K562 (cell line): ENCODE results near the gene TMEM242. TPM values are rescaled to one million over a fixed set of nuclear protein-coding genes. Genes with fewer than 3 reads are reported as not detected.

Experiments
- ATAC-seq: fragments of 200-7000 bp; cut with Tn5 transposase; 3 replicates; pipeline ENCODE4 v1.9.1; 2020; ENCODE audit warnings: moderate library complexity
- BruUV-seq: library from RNA; stranded (reverse); fragments of 400-500 nt; replicated peaks from 2 replicates; lab custom pipeline; 2021; lab: Mats Ljungman, UMichigan
- CTCF ChIA-PET: fragments of 300-600 bp; formaldehyde crosslinking; extraction: SDS; loops from one replicate; lab custom pipeline; 2021; ENCODE audit warnings: low intra/inter-chr PET ratio; lab: Yijun Ruan, JAX
- POLR2A ChIA-PET: fragments of 300-600, 350-650 bp; sonication (Branson Sonifier 250); formaldehyde crosslinking; extraction: SDS; loops from one replicate; lab custom pipeline; 2021; ENCODE audit warnings: antibody characterized with exemption, inconsistent platforms; lab: Yijun Ruan, JAX
- DNase-seq, 4 experiments: peaks; one replicate each; pipeline versions ENCODE4 v3.0.0 to v3.0.0-alpha.2; 2011 to 2018; ENCODE audit warnings: low spot score in 3 of 4, mixed read lengths in 3 of 4; ENCODE audit errors: extremely low read depth in 1 of 4
- FAIRE-seq: peaks from 2 replicates; lab custom pipeline; 2011; peaks lifted over from hg19 to GRCh38; lab: Jason Lieb, UNC
- H2AFZ ChIP-seq: 2 replicates; pipeline ENCODE4 v1.6.0; 2011; ENCODE audit warnings: low read depth, low read length, control low read depth, inconsistent platforms
- H3K27ac ChIP-seq: fragments of 200-600 bp; 3 replicates; pipeline ENCODE4 v1.8.0; 2011; ENCODE audit warnings: low read depth, mild to moderate bottlenecking, control low read depth, inconsistent platforms, low read length, moderate library complexity, mixed read lengths; ENCODE audit errors: extremely low read depth
- H3K27me3 ChIP-seq, 2 experiments: fragments of 300-600 bp in 1 of 2; 2 replicates in 1 of 2; 3 replicates in 1 of 2; pipeline versions ENCODE4 v1.6.0 to v1.8.0; 2011; ENCODE audit warnings: inconsistent platforms in 2 of 2, low read length in 2 of 2, mild to moderate bottlenecking in 1 of 2, mixed read lengths in 1 of 2, moderate library complexity in 1 of 2; ENCODE audit not compliant: control insufficient read depth in 2 of 2, insufficient read depth in 2 of 2
- H3K36me3 ChIP-seq: fragments of 300-600 bp; 3 replicates; pipeline ENCODE4 v1.8.0; 2011; ENCODE audit warnings: mild to moderate bottlenecking, low read length, inconsistent platforms; ENCODE audit not compliant: control insufficient read depth, insufficient read depth
- H3K4me1 ChIP-seq, 2 experiments: fragments of 200-600 bp in 1 of 2; replicated peaks in 1 of 2; 2 replicates in 1 of 2; 3 replicates in 1 of 2; pipeline versions ENCODE4 v1.5.1 to v1.8.0; 2011; ENCODE audit warnings: inconsistent platforms in 2 of 2, low read length in 2 of 2, mild to moderate bottlenecking in 1 of 2, mixed read lengths in 1 of 2, moderate library complexity in 1 of 2; ENCODE audit not compliant: control insufficient read depth in 2 of 2, insufficient read depth in 2 of 2
- H3K4me2 ChIP-seq: 2 replicates; pipeline ENCODE4 v1.6.1; 2011; ENCODE audit warnings: low read length, control low read depth, inconsistent platforms, mixed read lengths; ENCODE audit not compliant: insufficient read depth
- H3K4me3 ChIP-seq: fragments of 200-600 bp; sonication (generic), shearing (Covaris generic); 2 replicates; pipeline ENCODE4 v1.5.1; 2016; ENCODE audit warnings: control low read depth, inconsistent platforms
- H3K79me2 ChIP-seq: fragments of 200-600 bp; 3 replicates; pipeline ENCODE4 v1.8.0; 2011; ENCODE audit warnings: low read length, inconsistent platforms; ENCODE audit not compliant: control insufficient read depth, insufficient read depth
- H3K9ac ChIP-seq, 2 experiments: 2 replicates each; pipeline versions ENCODE4 v1.6.0 to v1.6.1; 2011; ENCODE audit warnings: low read depth in 2 of 2, low read length in 2 of 2, control low read depth in 1 of 2, inconsistent platforms in 1 of 2, mild to moderate bottlenecking in 1 of 2, mixed read lengths in 1 of 2; ENCODE audit not compliant: insufficient read depth in 1 of 2
- H3K9me1 ChIP-seq: one replicate; pipeline ENCODE4 v1.6.0; 2011; ENCODE audit warnings: inconsistent platforms, mild to moderate bottlenecking, low read length, moderate library complexity; ENCODE audit not compliant: control insufficient read depth, insufficient read depth
- H3K9me3 ChIP-seq: replicated peaks from 2 replicates; pipeline ENCODE4 v1.5.1; 2011; ENCODE audit warnings: low read depth, low read length, inconsistent platforms; ENCODE audit not compliant: control insufficient read depth, insufficient read depth
- H4K20me1 ChIP-seq: replicated peaks from 2 replicates; pipeline ENCODE4 v1.6.1; 2011; ENCODE audit warnings: low read length, inconsistent platforms, mixed read lengths; ENCODE audit not compliant: control insufficient read depth, insufficient read depth
- DEAF1 ChIP-seq: fragments of 450-650 bp; formaldehyde crosslinking; IDR thresholded peaks from 2 replicates; pipeline ENCODE4 v1.4.0; 2020; ENCODE audit warnings: mild to moderate bottlenecking, moderate library complexity
- FOXK2 ChIP-seq, 2 experiments: fragments of 450-650 bp; IDR thresholded peaks in 1 of 2; conservative IDR thresholded peaks in 1 of 2; 2 replicates each; pipeline ENCODE4 v1.6.1; 2016; ENCODE audit warnings: low read depth in 2 of 2, mild to moderate bottlenecking in 1 of 2
- FOXO4 ChIP-seq: fragments of 450-650 bp; formaldehyde crosslinking; IDR thresholded peaks from 2 replicates; pipeline ENCODE4 v1.4.0; 2020; ENCODE audit warnings: mild to moderate bottlenecking, moderate library complexity
- LCOR ChIP-seq: sonication (generic); formaldehyde crosslinking; IDR thresholded peaks from 2 replicates; pipeline ENCODE4 v1.8.0; 2022; ENCODE audit warnings: mild to moderate bottlenecking, missing genetic modification reagents
- LEF1 ChIP-seq: fragments of 450-650 bp; IDR thresholded peaks from 2 replicates; pipeline ENCODE4 v1.6.1; 2016; ENCODE audit warnings: mild to moderate bottlenecking
- MCM2 ChIP-seq: fragments of 450-650 bp; IDR thresholded peaks from 2 replicates; pipeline ENCODE4 v1.6.1; 2017; ENCODE audit warnings: low read depth, mild to moderate bottlenecking
- MTA2 ChIP-seq: fragments of 450-650 bp; IDR thresholded peaks from 2 replicates; pipeline ENCODE4 v1.6.1; 2016; ENCODE audit warnings: low read depth
- MYBL2 ChIP-seq, 2 experiments: fragments of 450-650 bp in 1 of 2; sonication (generic) in 1 of 2; formaldehyde crosslinking in 1 of 2; IDR thresholded peaks; 2 replicates each; pipeline versions ENCODE4 v1.6.1 to v1.8.1; 2017 to 2022; ENCODE audit warnings: borderline replicate concordance in 1 of 2, inconsistent platforms in 1 of 2, low read depth in 1 of 2, mild to moderate bottlenecking in 1 of 2, missing genetic modification reagents in 1 of 2, moderate library complexity in 1 of 2
- NFRKB ChIP-seq: fragments of 450-650 bp; IDR thresholded peaks from 2 replicates; pipeline ENCODE4 v1.6.1; 2016; ENCODE audit warnings: low read depth
- PKNOX1 ChIP-seq: fragments of 450-650 bp; IDR thresholded peaks from 2 replicates; pipeline ENCODE4 v1.6.1; 2016
- POLR2AphosphoS2 ChIP-seq: IDR thresholded peaks from 2 replicates; pipeline ENCODE4 v1.6.1; 2012; ENCODE audit warnings: low read length, improper control_type of control experiment
- PYGO2 ChIP-seq: fragments of 450-650 bp; IDR thresholded peaks from 2 replicates; pipeline ENCODE4 v1.6.1; 2016; ENCODE audit warnings: mild to moderate bottlenecking, missing genetic modification characterization, moderate library complexity, missing compliant biosample characterization
- RBM15 ChIP-seq: fragments of 200-400 bp; formaldehyde crosslinking; IDR thresholded peaks from 2 replicates; pipeline ENCODE4 v1.6.1; 2018; ENCODE audit warnings: mild to moderate bottlenecking, low read length, moderate library complexity; ENCODE audit not compliant: insufficient read depth
- SIRT6 ChIP-seq: IDR thresholded peaks from one replicate; pipeline ENCODE4 v1.6.1; 2012; ENCODE audit warnings: low read depth, mild to moderate bottlenecking, control low read depth, inconsistent platforms, low read length, moderate library complexity
- SREBF2 ChIP-seq: sonication (generic); formaldehyde crosslinking; IDR thresholded peaks from 2 replicates; pipeline ENCODE4 v1.4.0; 2020; ENCODE audit warnings: mild to moderate bottlenecking, missing genetic modification reagents
- ZNF444 ChIP-seq: fragments of 250-450 bp; sonication (Bioruptor Pico); IDR thresholded peaks from 2 replicates; pipeline ENCODE4 v1.4.0; 2020; ENCODE audit warnings: mild to moderate bottlenecking, moderate library complexity
- ZNF589 ChIP-seq: fragments of 200-800 bp; sonication (Bioruptor generic); IDR thresholded peaks from 2 replicates; pipeline ENCODE4 v1.6.1; 2016; ENCODE audit warnings: low read depth, missing genetic modification characterization, missing compliant biosample characterization
- ZNF717 ChIP-seq: fragments of 250-450 bp; sonication (Bioruptor Pico); IDR thresholded peaks from 2 replicates; pipeline ENCODE4 v1.5.0; 2021
- WGBS: fragments of 100-300 bp; shearing (Covaris generic); methylation state at CpG from one replicate; pipeline ENCODE4 v1.1.6; 2016; ENCODE audit warnings: low coverage, mixed read lengths; ENCODE audit not compliant: insufficient coverage; ENCODE audit errors: missing lambda C conversion rate; 5-methylcytosine and 5-hydroxymethylcytosine counted together
- in situ Hi-C: fragments of 300-500 bp; cut with MboI; formaldehyde crosslinking; loops from 4 replicates; pipeline ENCODE4 v1.15.0; 2018; ENCODE audit warnings: inconsistent platforms, mixed read lengths
- intact Hi-C: fragments of 100-400 bp; cut with micrococcal nuclease; formaldehyde crosslinking; loops from 2 replicates; pipeline ENCODE4 v1.14.2; 2022
- polyA plus RNA-seq, 8 experiments: library from polyadenylated mRNA; depleted of rRNA in 4 of 8; stranded (reverse) in 5 of 8; unstranded in 3 of 8; fragments of >200 nt; fragmentation: Nextera tagmentation in 2 of 8; fragmentation: Illumina TruSeq in 1 of 8; extraction: Ambion mirVana in 2 of 8; extraction: Trizol in 1 of 8; gene quantifications; 2 replicates each; pipeline versions ENCODE4 v1.2.1 to v1.2.3, GENCODE V29; 2011 to 2014; ENCODE audit warnings: inconsistent platforms in 1 of 8, missing spikeins in 1 of 8
- total RNA-seq, 7 experiments: library from RNA; depleted of rRNA in 6 of 7; stranded (reverse); fragments of >200 nt in 6 of 7; fragmentation: Illumina TruSeq in 2 of 7; extraction: Trizol in 2 of 7; gene quantifications; 2 replicates each; pipeline versions ENCODE4 v1.2.1 to v1.2.3, GENCODE V29; 2011 to 2021; ENCODE audit warnings: low replicate concordance in 1 of 7

TMEM242 gene
- total and polyA plus RNA-seq, 9 of the 15 experiments (the other 6 are each of a cell fraction or from before 2014, with no cell fraction given) = 9.5 to 35.3 (median 16.5) TPM

- no peak for FAIRE-seq
- H3K9me1 ChIP-seq = no peaks in the 10 kb centered on the region
- H4K20me1 ChIP-seq = no peaks in the 10 kb centered on the region
- peaks cover 0 to 17% of the 10 kb centered on the region in 2 experiments; a peak in 4 of 5 replicates for H3K4me1 ChIP-seq
- 29% methylated on average over 2 of the region's 2 CpGs for WGBS
- H3K27me3 ChIP-seq = no peaks in the 10 kb centered on the region
- no peak for ATAC-seq
- H3K4me3 ChIP-seq = no peak overlapping the region
- H3K9ac ChIP-seq = no peak overlapping the region
- BruUV-seq = no TSS peak
- no peak overlapping the region for H3K4me2 ChIP-seq
- in situ Hi-C loops = no loop called here
- no peak for TF ChIP-seq SIRT6
- no peak for TF ChIP-seq FOXK2 (conservative IDR thresholded peaks at IDR 0.05 in 1 of 2, IDR thresholded peaks at IDR 0.05 in 1 of 2; ENCODE audit: low read depth in 2 of 2)
- no peak for TF ChIP-seq LEF1
- TF ChIP-seq RBM15 = no peak
- TF ChIP-seq PYGO2 (tag) = no peak
- TF ChIP-seq ZNF589 (CRISPR knock-in tag) = no peak
- TF ChIP-seq NFRKB = no peak
- TF ChIP-seq ZNF444 (CRISPR knock-in tag) = no peak
- no peak for TF ChIP-seq MTA2
- no peak for TF ChIP-seq POLR2AphosphoS2
- no peak for TF ChIP-seq MYBL2 (IDR thresholded peaks at IDR 0.05; ENCODE audit: low read depth)
- no peak for TF ChIP-seq MYBL2 (CRISPR knock-in tag; IDR thresholded peaks at IDR 0.05; ENCODE audit: borderline replicate concordance)
- no peak for TF ChIP-seq ZNF717 (CRISPR knock-in tag)
- TF ChIP-seq FOXO4 (CRISPR knock-in tag) = no peak
- no peak for TF ChIP-seq MCM2
- no peak for TF ChIP-seq DEAF1 (CRISPR knock-in tag)
- no peak for TF ChIP-seq PKNOX1
- TF ChIP-seq LCOR (CRISPR knock-in tag) = no peak
- TF ChIP-seq SREBF2 = no peak
- TF ChIP-seq, all 486 proteins: peak for 0
- ChIA-PET POLR2A (no interaction called here), CTCF (no interaction called here)
- intact Hi-C loops = no loop called here
- H3K36me3 ChIP-seq = no peaks in the 10 kb centered on the region
- H3K79me2 ChIP-seq = no peaks in the 10 kb centered on the region
- no peak overlapping the region for H2AFZ ChIP-seq
- H3K27ac ChIP-seq = no peak overlapping the region
- DNase-seq = no peak
- H3K9me3 ChIP-seq = no peaks in the 10 kb centered on the region
These were observed 7.5 kb upstream of the TMEM242 start for GRCh38 chr6:157330831-157331230.
